ENCODE results near the gene ANKRD44. TPM values are rescaled to one million over a fixed set of nuclear protein-coding genes. Genes with fewer than 3 reads are reported as not detected.

The ANKRD44 gene
- total RNA-seq, 2 donors from 2014 or later = 7.0 to 7.9 TPM

DNA sequence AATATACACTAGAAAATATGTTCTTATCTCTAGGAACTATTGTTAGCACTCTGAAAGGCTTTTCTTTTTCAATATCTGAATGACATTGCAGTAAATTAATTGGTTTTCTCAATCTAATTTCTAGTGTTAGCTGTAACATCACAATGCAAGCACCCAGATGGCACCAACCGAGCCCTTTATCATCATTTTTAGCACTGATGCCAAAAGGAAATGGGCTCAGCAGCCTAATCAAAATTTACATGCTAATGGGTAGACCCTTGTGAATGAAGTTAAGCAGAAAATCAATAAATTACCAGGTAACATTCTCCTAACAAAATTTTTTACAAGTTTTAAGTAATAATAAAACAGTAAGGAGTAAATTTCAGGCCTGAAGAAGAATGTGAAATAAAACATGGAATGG, 330.6 kb downstream of the ANKRD44 start:
- no peaks in the 10 kb centered on the region for H3K4me1 ChIP-seq
- H3K9me3 ChIP-seq = no peaks in the 10 kb centered on the region
- no peak overlapping the region for H3K27ac ChIP-seq
- no peaks in the 10 kb centered on the region for H3K27me3 ChIP-seq
- H3K36me3 ChIP-seq = no peaks in the 10 kb centered on the region
- intact Hi-C loops (cut with DNase I) = no loop called here
- H3K4me3 ChIP-seq = no peak overlapping the region
- TF ChIP-seq, protein P1, sequence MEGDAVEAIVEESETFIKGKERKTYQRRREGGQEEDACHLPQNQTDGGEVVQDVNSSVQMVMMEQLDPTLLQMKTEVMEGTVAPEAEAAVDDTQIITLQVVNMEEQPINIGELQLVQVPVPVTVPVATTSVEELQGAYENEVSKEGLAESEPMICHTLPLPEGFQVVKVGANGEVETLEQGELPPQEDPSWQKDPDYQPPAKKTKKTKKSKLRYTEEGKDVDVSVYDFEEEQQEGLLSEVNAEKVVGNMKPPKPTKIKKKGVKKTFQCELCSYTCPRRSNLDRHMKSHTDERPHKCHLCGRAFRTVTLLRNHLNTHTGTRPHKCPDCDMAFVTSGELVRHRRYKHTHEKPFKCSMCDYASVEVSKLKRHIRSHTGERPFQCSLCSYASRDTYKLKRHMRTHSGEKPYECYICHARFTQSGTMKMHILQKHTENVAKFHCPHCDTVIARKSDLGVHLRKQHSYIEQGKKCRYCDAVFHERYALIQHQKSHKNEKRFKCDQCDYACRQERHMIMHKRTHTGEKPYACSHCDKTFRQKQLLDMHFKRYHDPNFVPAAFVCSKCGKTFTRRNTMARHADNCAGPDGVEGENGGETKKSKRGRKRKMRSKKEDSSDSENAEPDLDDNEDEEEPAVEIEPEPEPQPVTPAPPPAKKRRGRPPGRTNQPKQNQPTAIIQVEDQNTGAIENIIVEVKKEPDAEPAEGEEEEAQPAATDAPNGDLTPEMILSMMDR (IDR thresholded peaks at IDR 0.05) = no peak
- no peak for DNase-seq
- no peak overlapping the region for H3K9ac ChIP-seq (ENCODE audit: low read depth in 2 of 2, low read length in 2 of 2)

GRCh38 chr2:196977507-196977906, 333.1 kb downstream of the ANKRD44 start:
- intact Hi-C loops (cut with DNase I) = no loop called here
- TF ChIP-seq, protein P1 (IDR thresholded peaks at IDR 0.05) = no peak
- no peaks in the 10 kb centered on the region for H3K36me3 ChIP-seq
- no peak overlapping the region for H3K27ac ChIP-seq
- H3K4me3 ChIP-seq = no peak overlapping the region
- no peaks in the 10 kb centered on the region for H3K9me3 ChIP-seq
- DNase-seq = no peak
- no peak overlapping the region for H3K9ac ChIP-seq (ENCODE audit: low read depth in 2 of 2, low read length in 2 of 2)
- no peaks in the 10 kb centered on the region for H3K27me3 ChIP-seq
- no peaks in the 10 kb centered on the region for H3K4me1 ChIP-seq

- TF ChIP-seq, protein P1 (IDR thresholded peaks at IDR 0.05) = no peak
- intact Hi-C loops (cut with DNase I) = no loop called here
Measured at GRCh38 chr2:196974970-196975369, 335.6 kb downstream of the ANKRD44 start.

GRCh38 chr2:196971574-196972279, 338.9 kb downstream of the ANKRD44 start:
- Histone ChIP-seq H3K9me3 (no peaks in the 10 kb centered on the region), H3K4me1 (no peaks in the 10 kb centered on the region), H3K27ac (no peak overlapping the region), H3K27me3 (no peaks in the 10 kb centered on the region), H3K4me3 (no peak overlapping the region), H3K9ac (ENCODE audit: low read depth in 2 of 2, low read length in 2 of 2) (no peak overlapping the region), H3K36me3 (no peaks in the 10 kb centered on the region)
- intact Hi-C loops (cut with DNase I) = no loop called here
- TF ChIP-seq, protein P1 (IDR thresholded peaks at IDR 0.05) = no peak
- DNase-seq = no peak

More at GRCh38 chr2:196974970-196975369, 335.6 kb downstream of the ANKRD44 start:
- no peaks in the 10 kb centered on the region for H3K27me3 ChIP-seq
- DNase-seq = no peak
- no peak overlapping the region for H3K27ac ChIP-seq
- H3K9ac ChIP-seq (ENCODE audit: low read depth in 2 of 2, low read length in 2 of 2) = no peak overlapping the region
- no peaks in the 10 kb centered on the region for H3K9me3 ChIP-seq
- no peaks in the 10 kb centered on the region for H3K36me3 ChIP-seq
- H3K4me1 ChIP-seq = no peaks in the 10 kb centered on the region
- H3K4me3 ChIP-seq = no peak overlapping the region

GRCh38 chr2:196970099-196970498, 340.5 kb downstream of the ANKRD44 start:
- no peaks in the 10 kb centered on the region for H3K27me3 ChIP-seq
- no peak for DNase-seq
- H3K4me1 ChIP-seq = no peaks in the 10 kb centered on the region
- intact Hi-C loops (cut with DNase I) = no loop called here
- H3K4me3 ChIP-seq = no peak overlapping the region
- H3K9ac ChIP-seq (ENCODE audit: low read depth in 2 of 2, low read length in 2 of 2) = no peak overlapping the region
- no peak overlapping the region for H3K27ac ChIP-seq
- no peaks in the 10 kb centered on the region for H3K9me3 ChIP-seq
- H3K36me3 ChIP-seq = no peaks in the 10 kb centered on the region
- TF ChIP-seq, protein P1 (IDR thresholded peaks at IDR 0.05) = no peak

Data from colonic mucosa (tissue), 4 donors.